ENCODE measurements around the gene ZSWIM1. TPM values are rescaled to one million over a fixed set of nuclear protein-coding genes. Genes with fewer than 3 reads are reported as not detected.

The ZSWIM1 gene
- total RNA-seq, result 8.1 TPM

DNA sequence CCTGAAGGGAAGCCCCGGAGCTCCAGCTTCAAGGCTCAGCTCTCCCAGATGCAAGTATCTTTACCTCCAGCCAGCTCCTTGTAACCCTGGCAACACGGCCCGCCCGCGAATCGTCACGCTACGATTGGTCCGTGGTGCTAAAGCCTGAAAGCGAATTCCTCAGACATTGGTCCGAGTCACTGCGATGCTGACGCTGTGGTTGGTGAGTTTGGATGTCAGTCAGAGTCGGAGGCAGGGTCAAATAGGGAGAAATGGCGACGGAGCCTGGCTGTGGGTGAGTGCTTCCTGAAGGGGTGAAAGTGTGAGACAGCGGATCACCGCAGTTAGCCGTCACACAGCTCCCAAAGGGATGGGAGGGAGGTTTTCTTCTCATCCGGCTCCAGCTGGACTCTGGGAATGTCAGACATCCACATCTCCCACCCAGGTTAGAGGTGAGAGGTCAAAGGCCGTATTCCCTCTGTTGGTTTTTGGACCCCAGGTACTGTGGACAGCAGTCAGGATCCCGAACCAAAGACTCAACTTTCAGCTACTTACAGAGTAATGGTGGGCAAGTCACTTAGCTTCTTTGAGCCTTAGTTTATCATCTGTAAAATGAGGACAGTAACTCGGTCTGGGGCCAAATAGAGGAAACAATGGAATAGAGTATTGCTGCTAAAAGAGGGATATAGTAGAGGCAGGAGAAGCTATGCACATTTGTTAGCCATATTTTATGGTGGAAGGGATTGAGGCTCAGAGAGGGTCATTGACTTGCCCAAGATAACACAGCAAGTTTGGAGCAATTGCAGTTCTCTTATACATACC lies at the start of gene ZSWIM1:
ZSWIM1 (plus strand) TSS at position 240 of the 801 bp plus-strand sequence. CDS start 1,366 bp downstream, outside the sequence.
- DNase-seq (ENCODE audit: low spot score) (peak; percentile 100), ATAC-seq (peak; percentile 99)
- intact Hi-C loops (cut with DNase I), result no loop called here

GRCh38 chr20:45832619-45833018 lies 48.4 kb upstream of the ZSWIM1 start:
- ATAC-seq, result no peak
- intact Hi-C loops (cut with DNase I), result no loop called here
- DNase-seq (ENCODE audit: low spot score), result no peak

DNA sequence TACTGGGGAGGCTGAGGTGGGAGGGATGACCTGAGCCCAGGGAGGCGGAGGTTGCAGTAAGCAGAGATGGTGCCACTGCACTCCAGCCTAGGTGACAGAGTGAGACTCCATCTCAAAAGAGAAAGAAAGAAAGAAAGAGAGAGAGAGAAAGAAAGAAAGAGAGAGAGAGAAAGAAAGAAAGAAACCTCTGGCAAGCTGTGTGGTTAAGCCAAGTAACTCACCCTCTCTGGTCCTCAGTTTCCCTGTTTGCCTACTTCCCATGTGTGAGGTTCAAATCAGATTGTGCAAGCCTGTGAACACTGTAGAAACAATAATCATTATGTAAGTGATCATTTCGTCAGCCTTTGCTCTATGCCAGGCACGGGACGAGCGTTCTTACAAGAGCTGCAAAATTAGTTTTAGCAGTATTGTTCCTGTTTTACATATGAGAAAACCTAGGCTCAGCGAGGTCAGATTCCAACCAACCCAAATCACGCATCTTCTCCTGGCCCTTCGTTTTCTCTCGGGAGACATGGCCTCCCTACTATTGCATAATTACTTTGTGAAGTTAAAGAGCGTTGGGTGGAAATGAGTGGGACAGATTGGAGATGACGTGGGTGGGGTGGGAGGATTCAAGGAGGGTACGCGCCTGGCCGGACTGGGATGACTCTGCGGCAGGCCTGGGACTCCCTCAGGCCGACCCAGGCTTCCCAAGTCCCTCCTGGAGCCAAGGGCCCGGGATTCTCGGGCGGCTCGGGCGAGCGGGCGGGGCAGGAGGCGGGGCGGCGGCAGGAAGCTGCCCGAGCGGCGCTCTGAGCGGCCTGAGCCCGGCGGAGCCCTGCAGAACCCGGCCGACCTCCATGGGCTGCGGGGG lies 47.8 kb upstream of the ZSWIM1 start, which contains the start of gene SNX21:
SNX21 (plus strand) TSS at position 770 of the 853 bp plus-strand sequence. CDS start 121 bp downstream, outside the sequence.
- peak; percentile 92 for DNase-seq (ENCODE audit: low spot score)
- peak; percentile 92 for ATAC-seq
- intact Hi-C loops (cut with DNase I), result no loop called here

GRCh38 chr20:45833883-45834796 lies 46.9 kb upstream of the ZSWIM1 start:
- intact Hi-C loops (cut with DNase I), result no loop called here
- peak; percentile 88 for DNase-seq (ENCODE audit: low spot score)
- ATAC-seq, result peak; percentile 72

DNA sequence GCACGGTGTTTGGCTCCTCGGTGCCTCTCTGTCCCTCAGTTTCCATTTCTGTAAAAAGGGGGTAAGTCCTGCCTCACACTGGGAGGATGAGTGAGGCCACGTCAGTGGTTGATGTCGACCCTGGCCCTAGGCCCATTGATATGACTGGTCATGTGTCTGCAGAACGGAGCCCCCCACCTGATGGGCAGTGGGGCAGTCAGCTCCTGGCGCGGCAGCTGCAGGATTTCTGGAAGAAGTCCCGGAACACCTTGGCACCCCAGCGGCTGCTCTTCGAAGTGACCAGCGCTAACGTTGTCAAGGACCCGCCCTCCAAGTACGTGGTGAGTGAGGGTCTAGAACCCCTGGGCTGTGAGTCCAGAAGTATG lies 46.2 kb upstream of the ZSWIM1 start:
- DNase-seq (ENCODE audit: low spot score) (no peak), ATAC-seq (no peak)
- intact Hi-C loops (cut with DNase I), result no loop called here

- DNase-seq (ENCODE audit: low spot score) (no peak), ATAC-seq (no peak)
- intact Hi-C loops (cut with DNase I), result no loop called here
These were observed 45.7 kb upstream of the ZSWIM1 start for GRCh38 chr20:45835329-45835765.

- no peak for ATAC-seq
- intact Hi-C loops (cut with DNase I), result no loop called here
- no peak for DNase-seq (ENCODE audit: low spot score)
These were observed 45.2 kb upstream of the ZSWIM1 start for GRCh38 chr20:45835825-45836224.

- no peak for DNase-seq (ENCODE audit: low spot score)
- intact Hi-C loops (cut with DNase I), result no loop called here
- ATAC-seq, result no peak
These were observed 44.2 kb upstream of the ZSWIM1 start for GRCh38 chr20:45836841-45837240.

DNA sequence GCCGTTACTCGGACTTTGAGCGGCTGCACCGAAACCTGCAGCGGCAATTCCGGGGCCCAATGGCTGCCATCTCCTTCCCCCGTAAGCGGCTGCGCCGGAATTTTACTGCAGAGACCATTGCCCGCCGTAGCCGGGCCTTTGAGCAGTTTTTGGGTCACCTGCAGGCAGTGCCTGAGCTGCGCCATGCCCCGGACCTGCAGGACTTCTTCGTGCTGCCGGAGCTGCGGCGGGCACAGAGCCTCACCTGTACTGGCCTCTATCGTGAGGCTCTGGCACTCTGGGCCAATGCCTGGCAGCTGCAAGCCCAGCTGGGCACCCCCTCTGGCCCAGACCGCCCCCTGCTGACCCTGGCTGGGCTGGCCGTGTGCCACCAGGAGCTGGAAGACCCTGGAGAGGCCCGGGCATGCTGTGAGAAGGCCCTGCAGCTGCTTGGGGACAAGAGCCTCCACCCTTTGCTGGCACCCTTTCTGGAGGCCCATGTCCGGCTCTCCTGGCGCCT lies 40.3 kb upstream of the ZSWIM1 start:
- ATAC-seq (peak; percentile 1), DNase-seq (ENCODE audit: low spot score) (no peak)
- intact Hi-C loops (cut with DNase I), result no loop called here

GRCh38 chr20:45841407-45842129 lies 39.5 kb upstream of the ZSWIM1 start:
- intact Hi-C loops (cut with DNase I), result no loop called here
- ATAC-seq, result peak; percentile 6
- DNase-seq (ENCODE audit: low spot score), result no peak

- ATAC-seq, result peak; percentile 68
- DNase-seq (ENCODE audit: low spot score), result no peak
- intact Hi-C loops (cut with DNase I), result no loop called here
These were observed 38.7 kb upstream of the ZSWIM1 start for GRCh38 chr20:45842169-45842812.

DNA sequence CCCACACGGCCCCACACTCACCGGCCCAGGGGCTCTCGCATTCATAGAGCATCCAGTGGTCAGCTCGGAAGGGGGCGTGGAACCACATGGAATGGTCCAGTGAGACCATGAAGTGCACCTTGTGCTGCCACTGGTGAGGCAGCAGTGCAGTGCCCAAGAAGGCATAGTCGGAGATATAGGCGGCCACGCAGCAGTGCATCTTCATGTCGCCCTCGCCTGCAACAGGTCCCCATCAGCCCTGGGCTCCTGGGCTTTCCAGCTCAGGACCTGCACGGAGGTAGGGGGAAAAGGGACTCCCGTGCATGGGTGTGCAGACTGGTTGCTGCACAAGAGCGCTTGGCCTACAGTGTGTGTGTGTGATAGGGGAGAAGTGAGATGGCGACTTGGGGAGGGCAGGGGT lies 37.5 kb upstream of the ZSWIM1 start:
- intact Hi-C loops (cut with DNase I), result no loop called here
- DNase-seq (ENCODE audit: low spot score) (no peak), ATAC-seq (peak; percentile 2)

DNA sequence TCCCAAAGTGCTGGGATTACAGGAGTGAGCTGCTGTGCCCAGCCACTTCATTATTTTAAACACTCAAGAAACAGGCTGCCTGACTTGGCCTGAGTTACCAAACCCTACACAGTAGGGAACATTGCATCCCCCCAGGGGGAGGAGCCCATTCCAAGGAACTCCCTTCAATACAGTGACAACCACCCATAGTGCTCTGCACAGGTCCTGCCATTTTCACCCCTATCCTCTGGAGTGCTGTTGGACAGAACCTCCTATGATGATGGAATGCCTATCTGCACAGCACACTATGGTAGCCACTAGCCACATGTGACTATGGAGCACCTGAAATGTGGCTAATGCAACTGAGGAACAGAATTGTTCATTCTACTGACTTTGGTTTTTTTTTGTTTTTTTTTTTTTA lies 35.6 kb upstream of the ZSWIM1 start:
- DNase-seq (ENCODE audit: low spot score) (no peak), ATAC-seq (no peak)
- intact Hi-C loops (cut with DNase I), result no loop called here

- ATAC-seq, result no peak
- no peak for DNase-seq (ENCODE audit: low spot score)
These were observed 32.6 kb upstream of the ZSWIM1 start for GRCh38 chr20:45848421-45848820.

GRCh38 chr20:45848969-45849582 lies 32.0 kb upstream of the ZSWIM1 start:
- ATAC-seq (no peak), DNase-seq (ENCODE audit: low spot score) (no peak)
- intact Hi-C loops (cut with DNase I), result no loop called here

More at GRCh38 chr20:45848421-45848820, 32.6 kb upstream of the ZSWIM1 start:
- intact Hi-C loops (cut with DNase I), result no loop called here

DNA sequence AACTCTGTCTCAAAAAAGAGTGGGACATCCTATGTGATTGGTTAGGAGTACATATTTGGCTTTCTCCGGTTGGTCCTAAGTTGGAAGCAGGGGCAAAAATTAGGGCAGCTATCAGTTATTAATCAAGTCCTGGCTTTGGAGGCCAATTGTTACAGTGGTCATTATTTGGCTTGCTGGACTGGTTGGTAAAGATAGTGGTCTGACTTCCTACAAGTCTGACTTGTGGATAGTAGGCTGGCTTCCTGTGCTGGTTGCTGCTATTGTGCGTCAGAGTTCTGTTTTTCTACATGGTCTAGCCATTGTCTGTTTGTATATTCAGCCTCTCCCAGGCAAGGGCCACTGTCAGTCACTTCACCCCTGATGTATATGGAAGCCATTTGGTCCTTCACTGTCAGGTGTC lies 30.8 kb upstream of the ZSWIM1 start:
- intact Hi-C loops (cut with DNase I), result no loop called here
- DNase-seq (ENCODE audit: low spot score), result no peak
- ATAC-seq, result no peak

GRCh38 chr20:45850926-45851325 lies 30.1 kb upstream of the ZSWIM1 start:
- DNase-seq (ENCODE audit: low spot score), result no peak
- no peak for ATAC-seq
- intact Hi-C loops (cut with DNase I), result no loop called here
